PC-3 (cell line): Measurements from ENCODE around the gene CGB1. TPM values are rescaled to one million over a fixed set of nuclear protein-coding genes. Genes with fewer than 3 reads are reported as not detected.

Experiments
- ATAC-seq: fragments of 200-7000 bp; cut with Tn5 transposase; 2 replicates; pipeline ENCODE4 v1.9.1; 2020; ENCODE audit warnings: mild to moderate bottlenecking, moderate library complexity
- BruUV-seq: library from RNA; stranded (reverse); fragments of 400-500 nt; replicated peaks from 2 replicates; lab custom pipeline; 2021; lab: Mats Ljungman, UMichigan
- CTCF ChIA-PET: fragments of 300-600 bp; sonication (Branson Sonifier 250); formaldehyde crosslinking; loops from one replicate; lab custom pipeline; 2022; ENCODE audit warnings: antibody characterized with exemption; lab: Charles Lee
- POLR2A ChIA-PET: fragments of 300-600 bp; sonication (Branson Sonifier 250); formaldehyde crosslinking; loops from one replicate; lab custom pipeline; 2022; ENCODE audit warnings: antibody characterized with exemption; ENCODE audit not compliant: unreplicated experiment; lab: Charles Lee
- DNase-seq: peaks from one replicate; pipeline ENCODE4 v3.0.0-alpha.2; 2015
- H2AFZ ChIP-seq: fragments of 300-600 bp; sonication (generic); 2 replicates; pipeline ENCODE4 v1.6.0; 2016; ENCODE audit warnings: antibody characterized with exemption, low read length
- H3F3A ChIP-seq: fragments of 300-600 bp; sonication (generic); one replicate; pipeline ENCODE4 v1.6.0; 2017; ENCODE audit warnings: antibody characterized with exemption, low read length, control low read depth, mild to moderate bottlenecking; ENCODE audit not compliant: unreplicated experiment
- H3K27ac ChIP-seq: fragments of 300-600 bp; sonication (generic); 2 replicates; pipeline ENCODE4 v1.5.1; 2016; ENCODE audit warnings: mild to moderate bottlenecking, low read length
- H3K27me3 ChIP-seq: fragments of 300-600 bp; sonication (generic); 2 replicates; pipeline ENCODE4 v1.6.1; 2016; ENCODE audit warnings: low read length, mixed read lengths
- H3K36me3 ChIP-seq: fragments of 300-600 bp; sonication (generic); 2 replicates; pipeline ENCODE4 v1.6.1; 2016; ENCODE audit warnings: low read depth, mixed run types, low read length, mixed read lengths
- H3K4me1 ChIP-seq: fragments of 300-600 bp; sonication (generic); 2 replicates; pipeline ENCODE4 v1.5.1; 2016; ENCODE audit warnings: low read length; ENCODE audit not compliant: insufficient read depth
- H3K4me2 ChIP-seq: fragments of 300-600 bp; sonication (generic); 2 replicates; pipeline ENCODE4 v1.6.0; 2016; ENCODE audit warnings: low read length
- H3K4me3 ChIP-seq: fragments of 300-600 bp; sonication (generic); 2 replicates; pipeline ENCODE4 v1.5.1; 2016; ENCODE audit warnings: mild to moderate bottlenecking, low read length, mixed read lengths
- H3K79me2 ChIP-seq: fragments of 300-600 bp; sonication (generic); 2 replicates; pipeline ENCODE4 v1.6.1; 2017; ENCODE audit warnings: low read length, mixed read lengths
- H3K9ac ChIP-seq: fragments of 300-600 bp; sonication (generic); 2 replicates; pipeline ENCODE4 v1.6.0; 2016; ENCODE audit warnings: mild to moderate bottlenecking, low read length
- H3K9me2 ChIP-seq: fragments of 300-600 bp; sonication (generic); replicated peaks from 2 replicates; pipeline ENCODE4 v1.6.1; 2016; ENCODE audit warnings: mixed run types, low read length, mixed read lengths
- H3K9me3 ChIP-seq: fragments of 300-600 bp; sonication (generic); 2 replicates; pipeline ENCODE4 v1.6.1; 2016; ENCODE audit warnings: low read length, mixed read lengths
- H4K20me1 ChIP-seq: fragments of 300-600 bp; sonication (generic); 2 replicates; pipeline ENCODE4 v1.6.1; 2016; ENCODE audit warnings: low read length, mixed read lengths
- CTCF ChIP-seq: fragments of 300-600 bp; sonication (generic); conservative IDR thresholded peaks from 2 replicates; pipeline ENCODE4 v1.5.1; 2017; ENCODE audit warnings: antibody characterized with exemption, low read depth, mild to moderate bottlenecking, low read length
- EZH2 ChIP-seq: fragments of 300-600 bp; sonication (generic); IDR thresholded peaks from one replicate; pipeline ENCODE4 v1.6.1; 2017; ENCODE audit warnings: antibody characterized with exemption, mild to moderate bottlenecking, low read length; ENCODE audit not compliant: unreplicated experiment
- EZH2phosphoT487 ChIP-seq: fragments of 300-600 bp; sonication (generic); IDR thresholded peaks from 2 replicates; pipeline ENCODE4 v1.6.1; 2018; ENCODE audit warnings: mild to moderate bottlenecking, antibody characterized with exemption, low read length, borderline replicate concordance
- intact Hi-C: fragments of 100-400 bp; cut with micrococcal nuclease; formaldehyde crosslinking; loops from 2 replicates; pipeline ENCODE4 v1.9.0; 2023
- total RNA-seq: library from RNA; depleted of rRNA; stranded (reverse); fragments of >200 nt; gene quantifications from 2 replicates; pipeline ENCODE4 v1.2.3, GENCODE V29; 2014

CGB1 gene
- total RNA-seq, 1 experiment from 2014 or later: 0.95 TPM

GRCh38 chr19:49010453-49010852, 26.2 kb downstream of the CGB1 start:
- Histone ChIP-seq H3K36me3 (peaks cover 3% of the 10 kb centered on the region; the same call in 1 of the 2 replicates), H3K9me3 (no peaks in the 10 kb centered on the region), H3F3A (no peaks in the 10 kb centered on the region), H3K9me2 (no peaks in the 10 kb centered on the region), H3K9ac (no peak overlapping the region), H3K27ac (no peak overlapping the region), H3K4me1 (no peaks in the 10 kb centered on the region), H3K79me2 (no peaks in the 10 kb centered on the region), H3K4me3 (no peak overlapping the region), H3K4me2 (no peak overlapping the region), H3K27me3 (no peaks in the 10 kb centered on the region), H4K20me1 (no peaks in the 10 kb centered on the region), H2AFZ (no peak overlapping the region)
- ChIA-PET CTCF (interaction anchor here (0.6 kb wide), 1 partner anchor 463 kb away, joined by 3 read pairs; no protein-coding TSS in a partner anchor), POLR2A (no interaction called here)
- intact Hi-C loops: no loop called here
- TF ChIP-seq CTCF (no peak), EZH2 (no peak), EZH2phosphoT487 (no peak)
- no peak for DNase-seq
- BruUV-seq: no TSS peak
- no peak for ATAC-seq

- Histone ChIP-seq H3K9ac (no peak overlapping the region), H3K9me2 (no peaks in the 10 kb centered on the region), H3K4me2 (no peak overlapping the region), H3F3A (no peaks in the 10 kb centered on the region), H2AFZ (no peak overlapping the region), H4K20me1 (no peaks in the 10 kb centered on the region), H3K4me3 (no peak overlapping the region), H3K27ac (no peak overlapping the region), H3K79me2 (no peaks in the 10 kb centered on the region), H3K4me1 (no peaks in the 10 kb centered on the region), H3K36me3 (peaks cover 8% of the 10 kb centered on the region; the same call in 1 of the 2 replicates), H3K27me3 (no peaks in the 10 kb centered on the region), H3K9me3 (no peaks in the 10 kb centered on the region)
- POLR2A ChIA-PET: no interaction called here
- no TSS peak for BruUV-seq
- DNase-seq: no peak
- intact Hi-C loops: no loop called here
- no peak for ATAC-seq
- CTCF ChIA-PET: interaction anchor here (0.6 kb wide), 1 partner anchor 464 kb away, joined by 3 read pairs; no protein-coding TSS in a partner anchor
- TF ChIP-seq EZH2 (no peak), CTCF (no peak), EZH2phosphoT487 (no peak)
These were observed 26.9 kb downstream of the CGB1 start for GRCh38 chr19:49009828-49010227.

- no peaks in the 10 kb centered on the region for H3K4me1 ChIP-seq
- no peak overlapping the region for H3K27ac ChIP-seq
- TF ChIP-seq CTCF (no peak), EZH2 (no peak), EZH2phosphoT487 (no peak)
- ChIA-PET POLR2A (no interaction called here), CTCF (no interaction called here)
- H3K79me2 ChIP-seq: no peaks in the 10 kb centered on the region
- no peak for ATAC-seq
- no TSS peak for BruUV-seq
- H3K9ac ChIP-seq: no peak overlapping the region
- no peak overlapping the region for H3K4me3 ChIP-seq
- intact Hi-C loops: no loop called here
- H3K9me2 ChIP-seq: no peaks in the 10 kb centered on the region
- H3K4me2 ChIP-seq: no peak overlapping the region
- no peaks in the 10 kb centered on the region for H3K27me3 ChIP-seq
- no peaks in the 10 kb centered on the region for H3K9me3 ChIP-seq
- no peaks in the 10 kb centered on the region for H3F3A ChIP-seq
- no peak for DNase-seq
- peaks cover 14% of the 10 kb centered on the region for H3K36me3 ChIP-seq
- no peaks in the 10 kb centered on the region for H4K20me1 ChIP-seq
- no peak overlapping the region for H2AFZ ChIP-seq
These were observed 29.8 kb downstream of the CGB1 start for GRCh38 chr19:49006905-49007304.
